IgD-negative memory B cell (primary cell): ENCODE results near the gene ST6GALNAC4. TPM values are rescaled to one million over a fixed set of nuclear protein-coding genes. Genes with fewer than 3 reads are reported as not detected.

Experiments
- H3K27ac Mint-ChIP-seq, 3 donors: one replicate each; pipeline ENCODE4 v1.8.0; 2020 to 2022; ENCODE audit warnings: mild to moderate bottlenecking in 3 of 3, mixed read lengths in 3 of 3, moderate library complexity in 1 of 3
- H3K27me3 Mint-ChIP-seq: one replicate; pipeline ENCODE4 v1.8.0; 2021; ENCODE audit warnings: mixed read lengths
- H3K36me3 Mint-ChIP-seq: one replicate; pipeline ENCODE4 v1.8.0; 2020; ENCODE audit warnings: mild to moderate bottlenecking, mixed read lengths
- H3K4me1 Mint-ChIP-seq, 3 donors: one replicate each; pipeline ENCODE4 v1.8.0; 2020 to 2022; ENCODE audit warnings: mixed read lengths in 3 of 3, mild to moderate bottlenecking in 1 of 3
- H3K4me3 Mint-ChIP-seq, 4 donors: one replicate each; pipeline ENCODE4 v1.8.0; 2020 to 2022; ENCODE audit warnings: mild to moderate bottlenecking in 4 of 4, mixed read lengths in 4 of 4, moderate library complexity in 3 of 4
- H3K9me3 Mint-ChIP-seq, 3 donors: one replicate each; pipeline ENCODE4 v1.8.0; 2020 to 2021; ENCODE audit warnings: mixed read lengths in 3 of 3, mild to moderate bottlenecking in 1 of 3
- polyA plus RNA-seq: library from polyadenylated mRNA; unstranded; fragments of 300-500 nt; fragmentation: Illumina TruSeq; gene quantifications from one replicate; pipeline ENCODE4 v1.2.3, GENCODE V29; 2021

The ST6GALNAC4 gene, protein sequence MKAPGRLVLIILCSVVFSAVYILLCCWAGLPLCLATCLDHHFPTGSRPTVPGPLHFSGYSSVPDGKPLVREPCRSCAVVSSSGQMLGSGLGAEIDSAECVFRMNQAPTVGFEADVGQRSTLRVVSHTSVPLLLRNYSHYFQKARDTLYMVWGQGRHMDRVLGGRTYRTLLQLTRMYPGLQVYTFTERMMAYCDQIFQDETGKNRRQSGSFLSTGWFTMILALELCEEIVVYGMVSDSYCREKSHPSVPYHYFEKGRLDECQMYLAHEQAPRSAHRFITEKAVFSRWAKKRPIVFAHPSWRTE
- polyA plus RNA-seq = 32.5 TPM

DNA sequence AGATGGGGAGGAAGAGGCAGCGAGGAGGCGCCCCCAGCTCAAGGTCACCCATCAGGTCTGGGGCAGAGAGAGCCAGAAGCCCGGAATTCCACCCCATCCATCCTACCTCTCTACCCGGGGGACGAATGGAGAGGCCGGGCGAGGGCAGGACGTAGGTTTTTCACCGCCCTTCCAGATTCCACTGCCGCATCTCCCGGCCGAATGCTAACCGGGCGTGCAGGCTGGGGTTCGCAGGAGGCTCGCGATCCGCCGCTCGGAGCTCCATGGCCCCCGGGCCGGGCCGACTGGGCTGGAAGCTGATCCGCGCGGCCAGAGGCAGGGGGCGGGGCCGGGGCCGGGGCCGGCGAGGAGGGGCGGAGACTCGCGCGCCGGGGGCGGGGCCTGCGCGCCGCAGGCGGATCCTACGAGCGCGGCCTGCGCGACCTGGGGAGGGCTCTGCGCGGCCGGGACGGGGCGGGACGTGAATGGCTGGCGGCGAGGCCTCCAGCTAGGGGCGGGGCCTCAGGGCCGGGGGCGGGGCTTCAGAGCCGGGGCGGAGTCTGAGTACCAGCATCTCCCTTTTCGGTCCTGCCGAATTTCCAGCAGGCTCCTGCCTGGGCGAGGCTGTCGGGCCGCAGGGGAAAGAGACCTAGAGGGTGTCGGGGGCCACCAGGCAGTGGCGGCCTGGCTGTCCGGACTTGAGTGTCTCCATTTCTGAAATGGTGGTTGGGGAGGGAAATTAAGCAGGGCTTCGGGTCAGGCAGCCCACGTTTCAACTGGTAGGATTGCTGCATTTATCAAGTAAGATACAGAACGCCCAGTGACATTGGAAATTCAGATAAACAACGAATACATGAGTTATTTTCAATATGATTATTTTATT is at the start of gene ST6GALNAC4:
Gene ST6GALNAC4, minus strand, starts transcription at position 322 of the 862 bp plus-strand sequence. CDS start 622 bp downstream, outside the sequence.
- Mint-ChIP-seq H3K27ac (peak within 1 kb of the TSS; percentile 96 to 99 (median 97)), H3K4me3 (peak within 1 kb of the TSS; percentile 77 to 98 (median 92)), H3K4me1 (peaks cover 22 to 42% (median 24%) of the 10 kb centered on the region in 3 donors), H3K36me3 (peaks cover 2% of the 10 kb centered on the region), H3K27me3 (no peaks in the 10 kb centered on the region), H3K9me3 (peaks cover 0 to 2% (median 0%) of the 10 kb centered on the region in 3 donors)

DNA sequence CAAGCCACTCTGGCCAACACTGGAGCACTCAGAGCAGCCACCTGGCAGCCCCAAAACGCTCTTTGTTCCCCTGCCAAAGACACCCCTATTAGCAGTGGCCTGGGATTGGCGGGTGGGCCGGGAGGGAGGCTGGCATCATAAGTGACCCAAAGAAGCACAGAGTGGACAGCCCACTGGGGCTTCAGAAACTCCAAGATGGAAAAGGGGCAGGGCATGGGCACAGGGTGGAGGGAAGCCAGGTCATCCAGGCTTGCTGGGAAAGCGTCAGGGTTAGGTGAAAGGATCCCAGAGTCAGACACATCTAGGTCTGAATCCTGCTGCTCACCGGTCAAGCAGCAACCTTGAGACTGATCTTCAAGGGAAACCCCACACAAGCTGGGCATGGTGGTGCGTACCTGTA is 49.1 kb upstream of the ST6GALNAC4 start:
- Mint-ChIP-seq H3K27me3 (peaks cover 1% of the 10 kb centered on the region), H3K9me3 (no peaks in the 10 kb centered on the region), H3K4me1 (peaks cover 58 to 82% (median 78%) of the 10 kb centered on the region in 3 donors), H3K4me3 (peak overlapping the region in 3 of 4 donors; percentile 38 to 92 (median 73)), H3K27ac (peak overlapping the region; percentile 59 to 99 (median 86)), H3K36me3 (peaks cover 3% of the 10 kb centered on the region)

DNA sequence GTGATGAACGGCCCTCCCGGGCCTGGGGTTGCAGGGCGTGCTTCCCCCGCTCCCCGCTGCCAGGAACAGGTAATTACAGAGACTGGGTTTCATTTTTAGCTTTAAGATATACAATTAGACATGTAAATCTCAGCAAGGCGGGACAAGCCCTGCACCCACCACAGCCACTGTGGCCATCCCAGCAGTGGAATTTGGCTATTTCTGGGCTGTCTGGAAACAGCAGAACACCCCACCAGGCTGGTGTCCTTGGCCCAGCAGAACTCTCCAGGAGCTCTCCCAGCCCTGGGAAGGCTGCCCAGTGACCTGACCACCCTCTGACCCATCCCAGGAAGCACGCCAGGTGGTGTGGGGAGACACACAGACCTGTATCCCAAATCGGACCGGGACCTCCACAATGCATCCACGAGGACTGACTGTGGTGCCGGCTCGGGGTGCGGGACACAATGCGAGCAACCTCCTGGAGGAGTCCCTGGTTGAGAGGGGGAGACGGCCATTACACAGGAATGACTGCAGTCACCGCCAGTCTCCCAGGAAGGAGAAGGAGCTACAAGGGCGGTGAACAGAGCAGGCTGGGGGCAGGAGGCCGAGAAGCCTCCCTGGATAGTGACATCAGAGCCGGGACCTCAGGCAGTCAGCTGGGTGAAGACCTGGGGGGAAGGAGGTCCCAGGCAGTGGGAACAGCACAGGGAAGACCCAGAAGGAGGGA is 46.7 kb upstream of the ST6GALNAC4 start:
- peak overlapping the region; percentile 81 to 99 (median 83) for H3K27ac Mint-ChIP-seq
- peak overlapping the region; percentile 16 to 83 (median 62) for H3K4me3 Mint-ChIP-seq
- H3K27me3 Mint-ChIP-seq = peaks cover 1% of the 10 kb centered on the region
- peaks cover 7% of the 10 kb centered on the region for H3K36me3 Mint-ChIP-seq
- peaks cover 57 to 78% (median 76%) of the 10 kb centered on the region in 3 donors for H3K4me1 Mint-ChIP-seq
- peaks cover 0 to 3% (median 0%) of the 10 kb centered on the region in 3 donors for H3K9me3 Mint-ChIP-seq

DNA sequence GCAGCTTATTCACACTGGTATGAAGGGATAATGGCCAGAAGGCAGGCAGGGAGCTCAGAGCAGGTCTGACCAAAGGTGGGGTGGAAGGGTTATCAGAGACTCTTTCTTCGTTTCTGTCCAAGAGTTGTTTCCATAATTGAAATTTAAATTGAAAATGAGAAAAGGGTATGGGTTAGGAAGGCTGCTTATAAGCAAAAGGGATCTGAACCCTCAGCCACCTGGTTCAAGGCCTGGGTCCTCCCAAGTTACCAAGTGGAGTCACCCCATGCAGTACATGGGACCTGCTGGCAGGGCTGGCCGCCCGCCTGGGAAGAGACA is 46.2 kb upstream of the ST6GALNAC4 start:
- H3K4me1 Mint-ChIP-seq = peaks cover 55 to 77% (median 73%) of the 10 kb centered on the region in 3 donors

DNA sequence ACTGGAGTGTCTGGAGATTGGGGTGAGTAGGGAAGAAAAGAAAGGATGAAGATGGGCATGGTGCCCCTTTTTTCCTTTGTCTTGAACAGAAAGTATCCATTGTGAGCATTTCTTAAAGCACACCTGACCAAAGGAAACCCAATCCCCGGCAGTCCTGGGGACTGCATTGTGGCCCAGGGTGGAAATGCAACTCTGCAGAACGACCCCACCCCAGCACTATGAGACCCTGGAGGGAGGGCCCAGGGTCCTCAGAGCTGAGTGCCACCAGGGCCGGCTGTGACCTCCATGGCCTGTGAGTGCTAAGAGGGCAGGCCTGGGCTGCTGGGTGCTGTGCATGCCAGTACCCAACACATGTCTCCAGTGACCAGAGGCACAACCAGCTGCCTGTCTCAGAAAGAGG is 45.4 kb upstream of the ST6GALNAC4 start:
- H3K27ac Mint-ChIP-seq = peak overlapping the region in 2 of 3 donors; percentile 79 to 99
- peaks cover 0 to 3% (median 0%) of the 10 kb centered on the region in 3 donors for H3K9me3 Mint-ChIP-seq
- peak overlapping the region in 3 of 4 donors; percentile 52 to 72 (median 52) for H3K4me3 Mint-ChIP-seq
- peaks cover 1% of the 10 kb centered on the region for H3K27me3 Mint-ChIP-seq
- H3K4me1 Mint-ChIP-seq = peaks cover 58 to 76% (median 71%) of the 10 kb centered on the region in 3 donors
- peaks cover 7% of the 10 kb centered on the region for H3K36me3 Mint-ChIP-seq

More for the DNA sequence above, 46.2 kb upstream of the ST6GALNAC4 start:
- H3K36me3 Mint-ChIP-seq = peaks cover 7% of the 10 kb centered on the region
- peak overlapping the region in 3 of 4 donors; percentile 52 to 83 (median 72) for H3K4me3 Mint-ChIP-seq
- H3K27me3 Mint-ChIP-seq = peaks cover 1% of the 10 kb centered on the region
- H3K27ac Mint-ChIP-seq = peak overlapping the region; percentile 81 to 99 (median 83)
- peaks cover 0 to 3% (median 0%) of the 10 kb centered on the region in 3 donors for H3K9me3 Mint-ChIP-seq

DNA sequence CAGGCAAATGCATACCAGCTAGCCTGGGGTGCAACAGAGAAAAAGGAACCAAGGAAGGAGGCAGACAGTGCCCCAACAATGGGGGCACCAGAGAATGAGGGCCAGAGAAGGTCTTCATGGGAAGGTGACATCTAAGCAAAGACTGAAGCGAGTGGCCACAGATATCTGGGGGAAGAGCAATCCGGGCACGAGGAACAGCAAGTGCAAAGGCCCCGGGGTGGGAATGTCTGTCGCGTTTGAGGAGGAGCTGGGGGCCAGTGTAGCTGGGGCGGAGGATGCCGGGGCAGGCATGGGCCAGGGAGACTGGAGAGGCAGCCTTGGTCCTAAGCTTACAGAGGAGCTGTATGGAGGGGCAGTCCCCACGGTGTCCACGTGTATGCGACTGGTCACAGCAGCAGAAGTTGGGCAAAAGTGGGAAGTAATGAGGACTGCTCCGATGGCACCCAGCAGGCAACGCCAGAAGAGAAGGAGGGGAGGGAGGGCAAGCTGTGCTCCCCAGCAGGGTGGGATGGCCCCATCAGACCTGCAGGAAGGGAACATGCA is 44.8 kb upstream of the ST6GALNAC4 start:
- H3K27ac Mint-ChIP-seq = peak overlapping the region; percentile 61 to 99 (median 88)
- peaks cover 1% of the 10 kb centered on the region for H3K27me3 Mint-ChIP-seq
- H3K36me3 Mint-ChIP-seq = peaks cover 5% of the 10 kb centered on the region
- peaks cover 0 to 3% (median 0%) of the 10 kb centered on the region in 3 donors for H3K9me3 Mint-ChIP-seq
- peaks cover 55 to 71% (median 68%) of the 10 kb centered on the region in 3 donors for H3K4me1 Mint-ChIP-seq
- peak overlapping the region in 2 of 4 donors; percentile 0 to 52 for H3K4me3 Mint-ChIP-seq

DNA sequence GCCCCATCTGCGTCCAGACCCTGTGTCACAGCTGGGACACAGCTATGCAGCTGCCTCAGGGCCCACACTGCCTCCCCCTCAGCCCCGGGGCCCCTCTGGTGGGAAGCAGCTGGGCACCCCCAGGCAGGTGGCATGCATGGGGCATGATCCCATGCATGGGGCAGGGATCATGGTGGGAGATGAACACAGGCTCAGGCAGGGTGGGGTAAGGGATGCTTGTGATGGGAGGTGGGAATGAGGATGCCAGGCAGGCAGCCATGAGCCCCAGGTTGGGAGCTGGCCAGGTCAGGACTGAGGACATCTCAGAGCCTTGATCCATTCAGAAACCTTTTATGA is 44.3 kb upstream of the ST6GALNAC4 start:
- Mint-ChIP-seq H3K27me3 (peaks cover 1% of the 10 kb centered on the region), H3K4me1 (peaks cover 51 to 68% (median 65%) of the 10 kb centered on the region in 3 donors), H3K36me3 (peaks cover 5% of the 10 kb centered on the region), H3K27ac (peak overlapping the region; percentile 19 to 99 (median 88)), H3K4me3 (peak overlapping the region in 2 of 4 donors; percentile 12 to 52), H3K9me3 (peaks cover 0 to 3% (median 0%) of the 10 kb centered on the region in 3 donors)

DNA sequence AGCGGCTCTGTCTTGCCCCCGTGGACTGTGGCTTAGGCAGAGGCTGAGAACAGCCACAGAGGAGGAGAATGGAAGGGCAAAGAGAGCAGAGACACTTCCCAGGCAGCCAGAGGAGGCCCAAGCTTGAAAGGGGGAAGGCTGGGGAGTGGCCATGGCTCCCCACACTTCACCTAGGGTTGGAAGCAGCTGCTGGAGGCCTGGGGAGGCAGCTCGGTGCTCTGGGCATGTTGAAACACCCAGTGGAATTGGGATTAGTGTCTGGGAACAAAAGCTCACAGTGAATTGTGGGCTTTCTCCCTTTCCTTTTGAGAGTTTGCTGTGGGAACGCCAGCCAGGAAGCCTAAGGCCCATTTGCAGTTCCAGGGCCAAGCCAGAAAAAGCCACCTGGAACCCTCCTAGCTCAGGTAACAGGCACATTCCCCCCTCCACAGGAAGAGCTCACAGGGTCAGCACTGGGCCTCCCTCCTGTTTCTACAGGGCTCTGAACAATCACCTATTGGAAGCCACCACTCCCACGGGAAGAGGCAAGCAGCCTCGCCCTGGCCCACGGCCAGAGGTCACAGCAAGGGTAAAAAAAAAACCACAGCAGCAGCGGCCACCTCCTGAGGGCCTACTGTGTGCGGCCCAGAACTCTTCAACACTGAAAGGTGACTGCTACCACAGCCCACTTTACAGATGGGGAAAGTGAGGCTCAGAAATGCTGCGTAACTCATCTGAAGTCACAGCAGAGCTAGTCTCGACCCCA is 43.7 kb upstream of the ST6GALNAC4 start:
- Mint-ChIP-seq H3K27me3 (no peaks in the 10 kb centered on the region), H3K27ac (peak overlapping the region; percentile 67 to 88 (median 85)), H3K9me3 (peaks cover 0 to 3% (median 0%) of the 10 kb centered on the region in 3 donors), H3K4me3 (peak overlapping the region in 2 of 4 donors; percentile 12 to 30), H3K4me1 (peaks cover 49 to 67% (median 67%) of the 10 kb centered on the region in 3 donors), H3K36me3 (peaks cover 5% of the 10 kb centered on the region)

DNA sequence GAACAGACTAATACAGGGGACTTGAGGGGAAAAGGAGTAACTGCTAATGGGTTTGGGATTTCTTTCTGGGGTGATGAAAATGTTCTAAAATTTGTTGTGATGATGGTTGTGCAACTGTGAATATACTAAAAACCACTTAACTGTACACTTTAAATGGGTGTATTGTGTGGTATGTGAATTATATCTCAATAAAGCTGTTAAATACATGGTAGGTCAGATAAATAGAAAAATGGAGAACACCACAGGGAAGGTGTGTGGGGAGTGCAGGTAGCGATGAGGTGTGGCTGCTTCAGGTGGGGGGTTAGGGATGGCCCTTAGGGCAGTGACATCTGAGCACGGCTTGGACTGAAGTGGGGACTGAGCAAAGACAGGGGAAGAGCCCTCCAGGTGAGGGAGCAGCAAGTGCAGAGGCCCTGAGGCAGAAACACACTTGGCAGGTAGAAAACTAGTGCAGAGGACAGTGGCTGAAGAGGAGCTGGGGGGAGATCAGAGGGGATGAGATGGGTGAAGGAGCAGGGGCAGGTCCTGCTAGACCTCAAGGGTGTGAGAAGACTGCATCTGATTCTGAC is 43.1 kb upstream of the ST6GALNAC4 start:
- Mint-ChIP-seq H3K36me3 (peaks cover 5% of the 10 kb centered on the region), H3K4me1 (peaks cover 46 to 66% (median 64%) of the 10 kb centered on the region in 3 donors), H3K4me3 (peak overlapping the region in 2 of 4 donors; percentile 30 to 58), H3K9me3 (peaks cover 0 to 3% (median 0%) of the 10 kb centered on the region in 3 donors), H3K27ac (peak overlapping the region; percentile 8 to 85 (median 67)), H3K27me3 (no peaks in the 10 kb centered on the region)

DNA sequence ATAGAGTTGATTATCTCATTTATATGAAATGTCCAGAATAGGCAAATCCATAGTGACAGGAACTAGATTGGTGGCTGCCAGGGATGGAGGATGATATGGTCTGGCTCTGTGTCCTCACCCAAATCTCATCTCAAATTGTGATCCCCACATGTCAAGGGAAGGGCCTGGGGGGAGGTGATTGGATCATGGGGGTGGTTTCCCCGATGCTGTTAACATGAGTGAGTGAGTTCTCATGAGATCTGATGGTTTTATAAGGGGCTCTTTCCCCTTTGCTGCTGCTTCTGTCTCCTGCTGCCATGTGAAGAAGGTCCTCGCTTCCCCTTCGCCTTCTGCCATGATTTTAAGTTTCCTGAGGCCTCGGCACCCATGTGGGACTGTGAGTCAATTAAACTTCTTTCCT is 42.6 kb upstream of the ST6GALNAC4 start:
- Mint-ChIP-seq H3K27ac (peak overlapping the region; percentile 8 to 67 (median 47)), H3K4me1 (peaks cover 46 to 64% (median 62%) of the 10 kb centered on the region in 3 donors), H3K27me3 (no peaks in the 10 kb centered on the region), H3K4me3 (peak overlapping the region in 1 of 4 donors; percentile 30), H3K9me3 (peaks cover 0 to 3% (median 0%) of the 10 kb centered on the region in 3 donors), H3K36me3 (peaks cover 5% of the 10 kb centered on the region)

DNA sequence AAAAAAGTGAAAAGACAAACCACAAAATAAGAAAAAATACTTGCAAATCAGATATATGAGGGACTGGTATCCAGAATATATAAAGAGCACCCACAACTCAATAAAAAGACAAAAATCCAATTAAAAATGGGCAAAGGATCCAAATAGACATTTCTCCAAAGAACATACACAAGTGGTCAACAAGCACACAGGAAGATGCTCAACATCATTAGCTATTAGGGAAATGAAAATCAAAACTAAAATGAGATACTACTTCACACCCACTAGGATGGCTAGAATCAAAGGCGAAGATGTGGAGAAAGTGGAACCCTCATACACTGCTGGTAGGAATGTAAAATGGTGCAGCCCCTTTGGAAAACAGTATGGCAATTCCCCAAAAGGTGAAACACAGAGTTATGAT is 41.9 kb upstream of the ST6GALNAC4 start:
- Mint-ChIP-seq H3K27me3 (no peaks in the 10 kb centered on the region), H3K4me3 (no peak overlapping the region), H3K27ac (peak overlapping the region; percentile 24 to 71 (median 67)), H3K4me1 (peaks cover 51 to 62% (median 55%) of the 10 kb centered on the region in 3 donors), H3K36me3 (peaks cover 5% of the 10 kb centered on the region), H3K9me3 (peaks cover 0 to 3% (median 0%) of the 10 kb centered on the region in 3 donors)

DNA sequence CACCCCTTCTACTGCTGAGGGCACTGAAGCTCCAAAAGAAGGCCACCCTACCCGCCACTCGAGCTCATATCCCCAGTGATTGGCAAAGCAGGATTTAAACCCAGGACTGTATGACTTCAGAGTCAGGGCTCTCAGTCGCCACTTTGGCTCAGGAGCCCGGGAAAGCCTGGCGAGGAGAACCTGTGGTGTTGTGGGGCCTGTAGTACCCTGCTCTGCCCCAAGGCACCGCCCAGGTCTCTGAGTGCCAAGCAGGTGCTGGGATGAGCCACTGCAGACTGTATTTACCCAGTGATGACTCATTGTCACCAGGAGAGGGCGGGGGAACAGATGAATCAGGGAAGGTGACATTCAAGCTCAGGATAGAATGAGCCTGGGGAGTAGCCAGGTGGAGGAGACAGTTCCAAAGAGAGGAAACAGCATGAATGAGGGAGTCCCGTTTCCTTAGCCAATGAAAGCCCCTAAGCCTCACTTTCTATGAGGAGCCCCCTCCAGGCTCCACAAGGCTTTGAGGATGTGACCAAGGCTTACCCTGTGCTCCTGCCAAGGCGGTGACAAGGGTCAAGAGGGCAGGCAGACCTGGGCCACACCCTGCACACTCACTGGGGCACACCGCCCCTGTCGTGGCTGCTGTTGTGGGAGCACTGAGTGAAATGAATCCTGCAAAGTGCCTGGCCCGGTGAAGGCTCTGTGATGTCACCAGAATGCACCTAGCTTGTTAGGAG is 38.6 kb upstream of the ST6GALNAC4 start:
- peak overlapping the region in 3 of 4 donors; percentile 44 to 83 (median 66) for H3K4me3 Mint-ChIP-seq
- peaks cover 36 to 52% (median 39%) of the 10 kb centered on the region in 3 donors for H3K4me1 Mint-ChIP-seq
- peak overlapping the region; percentile 33 to 84 (median 44) for H3K27ac Mint-ChIP-seq
- H3K27me3 Mint-ChIP-seq = no peaks in the 10 kb centered on the region
- peaks cover 0 to 3% (median 0%) of the 10 kb centered on the region in 3 donors for H3K9me3 Mint-ChIP-seq
- peaks cover 5% of the 10 kb centered on the region for H3K36me3 Mint-ChIP-seq
